ENCODE data around the gene NANOGP8.
"Not testable (repeated sequence)": the region's sequence is repeated elsewhere in the genome, so short reads cannot be mapped to it uniquely, and the experiment has no call there.

Gene NANOGP8

GRCh38 chr15:35090104-35090807, 5.2 kb upstream of the NANOGP8 start:
- no peaks in the 10 kb centered on the region for H3K4me1 ChIP-seq (ENCODE audit: control insufficient read depth, insufficient read depth, low read length)
- no peak overlapping the region for H3K9ac ChIP-seq (ENCODE audit: low read length)
- no peak overlapping the region for H3K4me3 ChIP-seq (ENCODE audit: low read length)
- H3K27me3 ChIP-seq (ENCODE audit: control insufficient read depth, insufficient read depth, low read length) = no peaks in the 10 kb centered on the region
- H3K9me3 ChIP-seq (ENCODE audit: control insufficient read depth, low read length) = no peaks in the 10 kb centered on the region
- no peaks in the 10 kb centered on the region for H3K36me3 ChIP-seq (ENCODE audit: control insufficient read depth, insufficient read depth, low read length)

DNA sequence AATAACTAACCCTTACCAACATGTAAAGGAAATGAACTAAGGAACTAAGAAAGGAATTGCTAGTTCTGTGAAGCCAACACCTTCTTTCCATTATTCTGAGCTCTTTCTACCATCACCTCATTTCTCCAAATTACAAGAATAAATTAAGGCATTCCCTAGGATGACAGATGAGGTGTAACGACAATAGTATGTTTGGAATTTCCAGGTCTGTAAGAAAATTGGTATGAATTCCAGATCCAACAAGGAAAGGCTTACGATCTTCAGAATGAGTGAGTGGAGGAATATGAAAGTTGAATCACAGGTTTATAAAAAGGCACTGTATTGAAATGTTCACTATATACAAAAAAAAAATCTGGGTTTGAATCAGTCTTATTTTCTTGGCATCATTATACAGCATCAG, 4.5 kb upstream of the NANOGP8 start:
- H3K27me3 ChIP-seq (ENCODE audit: control insufficient read depth, insufficient read depth, low read length) = no peaks in the 10 kb centered on the region
- no peak overlapping the region for H3K4me3 ChIP-seq (ENCODE audit: low read length)
- no peak overlapping the region for H3K9ac ChIP-seq (ENCODE audit: low read length)
- no peaks in the 10 kb centered on the region for H3K4me1 ChIP-seq (ENCODE audit: control insufficient read depth, insufficient read depth, low read length)
- H3K36me3 ChIP-seq (ENCODE audit: control insufficient read depth, insufficient read depth, low read length) = no peaks in the 10 kb centered on the region
- no peaks in the 10 kb centered on the region for H3K9me3 ChIP-seq (ENCODE audit: control insufficient read depth, low read length)

- Histone ChIP-seq H3K4me1 (ENCODE audit: control insufficient read depth, insufficient read depth, low read length) (no peaks in the 10 kb centered on the region), H3K36me3 (ENCODE audit: control insufficient read depth, insufficient read depth, low read length) (no peaks in the 10 kb centered on the region), H3K27me3 (ENCODE audit: control insufficient read depth, insufficient read depth, low read length) (no peaks in the 10 kb centered on the region), H3K4me3 (ENCODE audit: low read length) (no peak overlapping the region), H3K9ac (ENCODE audit: low read length) (no peak overlapping the region), H3K9me3 (ENCODE audit: control insufficient read depth, low read length) (no peaks in the 10 kb centered on the region)
These were observed 3.2 kb upstream of the NANOGP8 start for GRCh38 chr15:35088329-35088728.

DNA sequence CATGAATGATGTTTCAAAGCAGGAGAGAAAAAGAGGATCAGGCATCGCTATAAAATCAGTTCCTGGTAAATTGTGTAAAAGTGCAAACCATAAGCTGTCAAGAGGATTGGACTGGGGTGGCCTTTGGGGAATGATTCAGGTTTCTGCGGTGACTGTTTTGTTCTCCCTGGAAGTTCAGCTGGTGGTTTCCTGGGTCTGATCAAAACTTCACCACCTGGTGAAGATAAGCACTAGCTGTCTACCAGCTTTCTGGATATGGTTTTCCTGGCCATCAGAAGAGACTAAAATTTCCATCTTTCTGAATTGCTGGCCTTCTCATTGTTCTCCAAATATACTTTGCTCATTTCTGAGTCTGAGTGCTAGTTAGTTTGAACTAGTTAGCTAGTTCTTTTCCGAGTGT, 2.7 kb upstream of the NANOGP8 start:
- Histone ChIP-seq H3K36me3 (ENCODE audit: control insufficient read depth, insufficient read depth, low read length) (no peaks in the 10 kb centered on the region), H3K4me1 (ENCODE audit: control insufficient read depth, insufficient read depth, low read length) (no peaks in the 10 kb centered on the region), H3K9me3 (ENCODE audit: control insufficient read depth, low read length) (no peaks in the 10 kb centered on the region), H3K4me3 (ENCODE audit: low read length) (no peak overlapping the region), H3K27me3 (ENCODE audit: control insufficient read depth, insufficient read depth, low read length) (no peaks in the 10 kb centered on the region), H3K9ac (ENCODE audit: low read length) (no peak overlapping the region)

DNA sequence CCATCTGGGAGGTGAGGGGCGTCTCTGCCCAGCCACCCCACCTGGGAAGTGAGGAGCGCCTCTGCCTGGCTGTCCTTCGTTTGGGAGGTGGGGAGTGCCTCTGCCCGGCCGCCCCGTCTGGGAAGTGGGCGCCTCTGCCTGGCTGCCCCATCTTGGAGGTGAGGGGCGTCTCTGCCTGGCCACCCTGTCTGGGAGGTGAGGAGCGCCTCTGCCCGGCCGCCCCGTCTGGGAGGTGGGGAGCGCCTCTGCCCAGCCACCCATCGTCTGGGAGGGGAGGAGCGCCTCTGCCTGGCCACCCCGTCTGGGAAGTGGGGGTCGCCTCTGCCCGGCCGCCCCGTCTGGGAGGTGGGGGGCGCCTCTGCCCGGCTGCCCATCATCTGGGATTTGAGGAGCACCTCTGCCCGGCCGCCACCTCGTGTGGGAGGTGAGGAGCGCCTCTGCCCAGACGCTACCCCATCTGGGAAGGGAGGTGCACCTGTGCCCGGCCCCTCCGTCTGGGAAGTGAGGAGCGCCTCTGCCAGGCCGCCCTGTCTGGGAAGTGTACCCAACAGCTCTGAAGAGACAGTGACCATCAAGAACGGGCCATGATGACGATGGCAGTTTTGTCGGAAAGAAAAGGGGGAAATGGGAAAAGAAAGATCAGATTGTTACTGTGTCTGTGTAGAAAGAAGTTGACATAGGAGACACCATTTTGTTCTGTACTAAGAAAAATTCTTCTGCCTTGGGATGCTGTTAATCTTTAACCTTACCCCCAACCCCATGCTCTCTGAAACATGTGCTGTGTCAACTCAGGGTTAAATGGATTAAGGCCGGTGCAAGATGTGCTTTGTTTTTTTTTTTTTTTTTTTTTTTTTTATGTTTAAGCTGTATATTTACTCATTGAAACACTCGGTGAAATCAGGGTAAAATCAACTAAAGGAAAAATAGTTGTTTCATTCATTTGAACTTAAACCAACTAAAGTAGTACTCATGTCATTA, 2.4 kb downstream of the NANOGP8 start:
- not testable (repeated sequence) for H3K4me1 ChIP-seq (ENCODE audit: control insufficient read depth, insufficient read depth, low read length); H3K27me3 ChIP-seq (ENCODE audit: control insufficient read depth, insufficient read depth, low read length); H3K36me3 ChIP-seq (ENCODE audit: control insufficient read depth, insufficient read depth, low read length); H3K9me3 ChIP-seq (ENCODE audit: control insufficient read depth, low read length); H3K9ac ChIP-seq (ENCODE audit: low read length); H3K4me3 ChIP-seq (ENCODE audit: low read length)

- H3K4me3 ChIP-seq (ENCODE audit: low read length); H3K4me1 ChIP-seq (ENCODE audit: control insufficient read depth, insufficient read depth, low read length); H3K36me3 ChIP-seq (ENCODE audit: control insufficient read depth, insufficient read depth, low read length); H3K9ac ChIP-seq (ENCODE audit: low read length); H3K27me3 ChIP-seq (ENCODE audit: control insufficient read depth, insufficient read depth, low read length); H3K9me3 ChIP-seq (ENCODE audit: control insufficient read depth, low read length): not testable (repeated sequence)
These were observed 3.3 kb downstream of the NANOGP8 start for GRCh38 chr15:35081626-35082365.

DNA sequence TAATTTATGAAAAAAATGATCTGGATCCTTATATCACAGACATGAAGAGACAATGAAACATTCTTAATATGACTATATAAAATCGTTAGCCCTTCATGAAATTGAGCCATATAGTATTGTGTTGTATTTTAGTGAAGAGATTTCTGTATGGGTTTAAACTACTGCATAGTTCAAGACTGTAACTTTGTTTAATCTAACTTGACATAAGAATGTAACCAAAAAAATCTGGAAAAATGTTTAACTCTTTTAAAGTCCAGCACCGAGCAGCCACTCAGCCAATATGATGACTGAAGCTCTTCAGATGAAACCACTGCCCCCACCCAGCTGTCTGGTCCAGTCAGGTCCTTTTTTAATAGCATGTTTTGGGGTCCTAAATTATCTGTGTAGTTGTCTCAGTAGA, 4.9 kb downstream of the NANOGP8 start:
- no peaks in the 10 kb centered on the region for H3K9me3 ChIP-seq (ENCODE audit: control insufficient read depth, low read length)
- no peak overlapping the region for H3K9ac ChIP-seq (ENCODE audit: low read length)
- H3K27me3 ChIP-seq (ENCODE audit: control insufficient read depth, insufficient read depth, low read length) = no peaks in the 10 kb centered on the region
- H3K4me1 ChIP-seq (ENCODE audit: control insufficient read depth, insufficient read depth, low read length) = no peaks in the 10 kb centered on the region
- H3K36me3 ChIP-seq (ENCODE audit: control insufficient read depth, insufficient read depth, low read length) = no peaks in the 10 kb centered on the region
- H3K4me3 ChIP-seq (ENCODE audit: low read length) = no peak overlapping the region

- Histone ChIP-seq H3K4me3 (ENCODE audit: low read length) (no peak overlapping the region), H3K9ac (ENCODE audit: low read length) (no peak overlapping the region), H3K9me3 (ENCODE audit: control insufficient read depth, low read length) (no peaks in the 10 kb centered on the region), H3K36me3 (ENCODE audit: control insufficient read depth, insufficient read depth, low read length) (no peaks in the 10 kb centered on the region), H3K4me1 (ENCODE audit: control insufficient read depth, insufficient read depth, low read length) (no peaks in the 10 kb centered on the region), H3K27me3 (ENCODE audit: control insufficient read depth, insufficient read depth, low read length) (no peaks in the 10 kb centered on the region)
These were observed 6.7 kb downstream of the NANOGP8 start for GRCh38 chr15:35078221-35078915.

GRCh38 chr15:35071106-35071505, 14.0 kb downstream of the NANOGP8 start:
- H3K27me3 ChIP-seq (ENCODE audit: control insufficient read depth, insufficient read depth, low read length) = no peaks in the 10 kb centered on the region
- H3K4me3 ChIP-seq (ENCODE audit: low read length) = no peak overlapping the region
- H3K9me3 ChIP-seq (ENCODE audit: control insufficient read depth, low read length) = no peaks in the 10 kb centered on the region
- no peaks in the 10 kb centered on the region for H3K36me3 ChIP-seq (ENCODE audit: control insufficient read depth, insufficient read depth, low read length)
- no peaks in the 10 kb centered on the region for H3K4me1 ChIP-seq (ENCODE audit: control insufficient read depth, insufficient read depth, low read length)
- no peak overlapping the region for H3K9ac ChIP-seq (ENCODE audit: low read length)

DNA sequence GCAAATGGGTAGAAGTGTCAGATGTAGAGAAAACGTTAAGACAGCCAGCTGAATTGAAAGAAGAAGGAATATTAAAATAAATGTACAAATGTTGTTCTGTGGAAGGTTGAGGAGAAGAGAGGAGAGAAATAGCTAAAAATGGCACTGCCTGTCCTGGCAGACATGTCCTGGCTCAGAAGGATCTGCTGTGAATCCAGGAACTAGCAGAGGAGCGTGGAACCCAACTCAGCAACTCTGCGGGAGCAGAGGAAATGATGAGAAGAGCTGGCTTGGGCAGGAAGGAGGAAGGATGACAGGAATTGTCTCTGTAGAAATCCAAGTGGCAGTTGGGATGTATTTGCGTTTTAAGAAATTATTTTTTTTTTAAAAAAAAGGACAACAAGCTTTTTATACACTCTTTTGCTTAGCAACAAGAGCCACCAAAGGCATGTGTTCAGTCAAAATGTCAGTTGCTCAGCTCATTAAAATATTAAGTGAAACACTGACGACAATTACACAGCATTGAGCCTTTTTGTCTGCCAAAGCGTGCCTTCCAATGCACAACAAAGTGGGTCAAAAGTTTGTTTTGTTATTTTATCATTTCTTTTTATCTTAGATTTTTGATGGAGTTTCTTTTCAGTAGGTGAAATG, 16.1 kb downstream of the NANOGP8 start:
- Histone ChIP-seq H3K36me3 (ENCODE audit: control insufficient read depth, insufficient read depth, low read length) (no peaks in the 10 kb centered on the region), H3K9me3 (ENCODE audit: control insufficient read depth, low read length) (no peaks in the 10 kb centered on the region), H3K27me3 (ENCODE audit: control insufficient read depth, insufficient read depth, low read length) (no peaks in the 10 kb centered on the region), H3K4me1 (ENCODE audit: control insufficient read depth, insufficient read depth, low read length) (no peaks in the 10 kb centered on the region), H3K9ac (ENCODE audit: low read length) (no peak overlapping the region), H3K4me3 (ENCODE audit: low read length) (no peak overlapping the region)

GRCh38 chr15:35067496-35068347, 17.4 kb downstream of the NANOGP8 start:
- Histone ChIP-seq H3K27me3 (ENCODE audit: control insufficient read depth, insufficient read depth, low read length) (no peaks in the 10 kb centered on the region), H3K9me3 (ENCODE audit: control insufficient read depth, low read length) (no peaks in the 10 kb centered on the region), H3K4me3 (ENCODE audit: low read length) (no peak overlapping the region), H3K36me3 (ENCODE audit: control insufficient read depth, insufficient read depth, low read length) (no peaks in the 10 kb centered on the region), H3K4me1 (ENCODE audit: control insufficient read depth, insufficient read depth, low read length) (no peaks in the 10 kb centered on the region), H3K9ac (ENCODE audit: low read length) (no peak overlapping the region)
